Left kidney (tissue), 2 donors: Measurements from ENCODE around the gene EPB41L5. TPM values are rescaled to one million over a fixed set of nuclear protein-coding genes. Genes with fewer than 3 reads are reported as not detected.
"Not testable (repeated sequence)": the region's sequence is repeated elsewhere in the genome, so short reads cannot be mapped to it uniquely, and the experiment has no call there.

ENCODE experiments used
- DNase-seq: peaks from one replicate; pipeline ENCODE4 v3.0.0-alpha.2; 2013
- polyA plus RNA-seq: library from polyadenylated mRNA; unstranded; fragments of 120-200 nt; gene quantifications from one replicate; pipeline ENCODE4 v1.2.1, GENCODE V29; 2013; ENCODE audit not compliant: insufficient read length

Gene EPB41L5
- polyA plus RNA-seq, 1 donor: 106 TPM

- no peak for DNase-seq
Measured at GRCh38 chr2:120094795-120095194, 81.9 kb downstream of the EPB41L5 start.

DNA sequence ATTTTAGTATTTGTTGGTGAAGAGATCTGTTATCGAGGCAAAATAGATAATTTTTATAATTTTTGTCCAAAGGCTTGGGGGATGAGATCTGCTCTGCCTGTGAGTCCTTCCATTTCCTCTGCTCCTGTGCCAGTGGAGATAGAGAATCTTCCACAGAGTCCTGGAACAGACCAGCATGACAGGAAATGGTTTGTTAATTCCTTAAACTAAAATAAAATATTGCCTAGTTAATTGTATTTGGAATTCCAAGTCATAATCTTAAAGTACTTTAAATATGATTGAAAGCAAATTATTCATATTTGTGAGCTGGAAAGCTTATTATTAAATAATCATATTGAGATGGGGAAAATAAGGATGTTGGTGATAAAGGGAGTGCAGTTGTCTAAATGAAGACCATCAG, 87.8 kb downstream of the EPB41L5 start:
- no peak for DNase-seq

- DNase-seq: no peak
Measured at GRCh38 chr2:120103723-120104467, 91.0 kb downstream of the EPB41L5 start.

DNA sequence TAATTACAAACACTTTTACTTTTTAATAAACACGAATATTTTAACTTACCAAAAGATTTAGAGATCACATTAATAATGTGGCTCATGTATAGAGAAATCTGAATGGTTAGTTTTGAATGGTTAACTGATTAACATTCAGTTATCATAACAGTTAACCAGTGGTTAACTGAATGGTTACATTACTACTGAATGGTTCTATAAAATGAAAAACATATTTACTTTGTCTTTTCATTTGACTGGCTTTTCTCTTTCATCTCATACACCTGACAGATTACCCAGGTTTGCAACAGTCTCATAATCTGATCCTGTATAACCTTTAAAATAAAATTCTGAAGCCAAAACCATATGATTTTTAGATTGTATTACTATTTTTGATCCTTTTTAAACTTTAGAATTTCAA, 91.9 kb downstream of the EPB41L5 start:
- no peak for DNase-seq

- no peak for DNase-seq
Measured at GRCh38 chr2:120105360-120105759, 92.5 kb downstream of the EPB41L5 start.

GRCh38 chr2:120108049-120108448, 95.2 kb downstream of the EPB41L5 start:
- DNase-seq: no peak

- DNase-seq: no peak
Measured at GRCh38 chr2:120108749-120109148, 95.9 kb downstream of the EPB41L5 start.

GRCh38 chr2:120109186-120110061, 96.5 kb downstream of the EPB41L5 start:
- no peak for DNase-seq

DNA sequence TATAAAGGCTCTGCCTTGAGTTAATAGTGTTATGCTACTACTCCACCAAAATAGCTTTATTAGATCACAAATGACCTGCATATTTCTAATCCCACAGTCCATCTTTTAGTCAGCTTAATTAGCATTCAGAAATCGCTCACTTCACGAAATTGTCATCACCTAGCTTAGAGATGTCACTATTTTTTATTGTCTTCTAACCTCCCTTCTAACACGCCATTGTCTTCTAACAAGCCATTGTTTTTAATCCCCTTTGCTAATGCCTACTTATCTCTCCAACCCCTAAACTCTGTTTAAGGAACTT, 97.1 kb downstream of the EPB41L5 start:
- DNase-seq: no peak

GRCh38 chr2:120110507-120110906, 97.6 kb downstream of the EPB41L5 start:
- DNase-seq: no peak

GRCh38 chr2:120111193-120111592, 98.3 kb downstream of the EPB41L5 start:
- no peak for DNase-seq

DNA sequence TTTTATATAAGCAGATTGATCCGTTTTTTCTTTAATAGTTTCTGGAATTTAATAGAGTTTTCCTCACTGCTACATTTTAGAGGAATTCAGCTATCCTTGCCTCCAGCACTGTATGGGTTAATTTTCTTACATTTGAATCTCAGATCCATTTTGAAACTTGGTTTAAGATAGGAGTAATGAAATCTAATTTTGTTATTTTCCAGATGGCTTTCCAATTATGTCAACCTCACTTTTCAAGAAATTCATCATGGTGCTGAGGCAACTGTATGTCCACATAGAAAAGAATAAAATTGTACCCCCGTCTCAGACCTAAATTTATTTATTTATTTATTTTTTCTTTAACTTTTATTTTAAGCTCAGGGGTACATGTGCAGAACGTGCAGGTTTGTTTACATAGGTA, 105.1 kb downstream of the EPB41L5 start:
- no peak for DNase-seq

DNA sequence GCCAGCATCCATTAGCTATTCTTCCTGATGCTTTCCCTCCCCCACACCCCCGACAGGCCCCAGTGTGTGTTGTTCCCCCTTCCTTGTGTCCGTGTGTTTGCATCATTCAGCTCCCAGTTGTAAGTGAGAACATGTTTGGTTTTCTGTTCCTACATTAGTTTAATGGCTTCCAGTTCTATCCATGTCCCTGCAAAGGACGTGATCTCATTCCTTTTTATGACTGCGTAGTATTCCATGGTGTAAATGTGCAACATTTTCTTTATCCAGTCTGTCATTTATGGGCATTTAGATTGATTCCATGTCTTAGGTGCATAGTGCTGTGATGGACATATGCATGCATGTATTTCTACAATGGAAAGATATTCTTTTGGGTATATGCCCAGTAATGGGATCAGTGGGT, 105.6 kb downstream of the EPB41L5 start:
- no peak for DNase-seq

GRCh38 chr2:120121337-120121736, 108.5 kb downstream of the EPB41L5 start:
- DNase-seq: not testable (repeated sequence)

DNA sequence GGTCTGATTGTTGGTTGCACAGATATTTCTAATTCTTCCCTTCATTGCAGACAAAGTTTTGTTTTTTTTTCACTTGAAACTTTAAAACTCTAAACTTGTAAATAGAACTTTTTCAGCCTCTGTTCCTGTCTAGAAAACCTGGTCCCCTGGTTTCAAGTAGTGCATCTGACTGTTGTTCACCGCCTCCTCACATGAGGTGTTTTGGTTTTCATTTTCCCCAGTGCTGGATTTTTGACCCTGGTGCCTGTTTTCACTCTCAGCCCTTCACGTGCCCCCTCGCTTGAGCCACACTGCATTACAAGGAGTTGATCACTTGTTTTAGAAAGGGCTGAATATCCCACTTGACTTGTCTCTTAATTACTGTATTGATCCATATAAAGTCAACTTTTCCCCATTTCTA, 110.2 kb downstream of the EPB41L5 start:
- DNase-seq: no peak

- DNase-seq: no peak
Measured at GRCh38 chr2:120125195-120125594, 112.3 kb downstream of the EPB41L5 start.

- no peak for DNase-seq
Measured at GRCh38 chr2:120128216-120128615, 115.3 kb downstream of the EPB41L5 start.

- DNase-seq: no peak
Measured at GRCh38 chr2:120132190-120132589, 119.3 kb downstream of the EPB41L5 start.

DNA sequence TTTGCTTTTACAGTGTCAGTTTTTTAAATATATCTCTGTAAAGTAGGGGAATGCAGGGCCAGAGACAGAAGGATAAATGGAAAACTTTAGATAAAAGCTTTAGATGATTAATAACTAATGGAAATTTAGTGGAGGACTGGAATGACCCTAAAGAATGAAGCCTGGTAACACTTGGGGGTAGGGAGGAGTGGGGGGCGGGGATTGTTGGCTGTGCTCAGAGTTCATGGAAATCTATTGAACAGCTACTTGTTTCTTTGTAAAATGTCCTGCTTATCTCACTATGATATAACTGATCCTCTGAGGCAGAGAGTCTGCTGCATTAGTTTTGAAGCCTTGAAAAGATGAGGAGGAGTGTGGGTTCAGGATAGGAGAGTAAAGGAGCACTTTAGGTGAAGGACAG, 119.8 kb downstream of the EPB41L5 start:
- no peak for DNase-seq

DNA sequence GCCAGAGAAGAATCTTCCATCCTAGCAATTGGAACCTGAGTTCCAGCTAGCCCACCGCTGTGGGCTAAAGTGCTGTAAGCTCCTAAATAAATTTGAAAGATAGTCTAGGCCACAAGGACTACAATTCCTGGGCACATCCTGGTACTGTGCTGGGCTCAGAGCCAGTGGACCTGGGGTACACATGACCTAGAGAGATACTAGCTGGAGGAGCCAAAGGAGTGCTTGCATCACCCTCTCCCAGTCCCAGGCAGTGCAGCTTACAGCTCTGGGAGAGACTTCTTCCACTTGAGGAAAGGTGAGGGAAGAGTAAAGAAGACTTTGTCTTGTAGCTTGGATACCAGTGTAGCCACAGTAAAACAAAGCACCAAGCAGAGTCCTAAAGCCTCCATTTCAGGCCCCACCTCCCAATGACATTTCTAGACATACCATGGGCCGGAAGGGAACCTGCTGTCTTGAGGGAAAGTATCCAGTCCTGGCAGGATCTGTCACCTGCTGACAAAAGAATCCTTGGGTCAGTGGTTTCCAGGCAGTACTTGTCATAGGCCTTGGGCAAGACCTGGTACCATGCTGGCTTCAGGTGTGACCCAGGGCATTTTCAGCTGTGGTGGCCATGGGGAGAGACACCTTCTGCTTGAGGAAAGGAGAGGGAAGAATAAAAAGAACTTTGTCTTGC, 120.8 kb downstream of the EPB41L5 start:
- DNase-seq: no peak

- no peak for DNase-seq
Measured at GRCh38 chr2:120134263-120134662, 121.4 kb downstream of the EPB41L5 start.

DNA sequence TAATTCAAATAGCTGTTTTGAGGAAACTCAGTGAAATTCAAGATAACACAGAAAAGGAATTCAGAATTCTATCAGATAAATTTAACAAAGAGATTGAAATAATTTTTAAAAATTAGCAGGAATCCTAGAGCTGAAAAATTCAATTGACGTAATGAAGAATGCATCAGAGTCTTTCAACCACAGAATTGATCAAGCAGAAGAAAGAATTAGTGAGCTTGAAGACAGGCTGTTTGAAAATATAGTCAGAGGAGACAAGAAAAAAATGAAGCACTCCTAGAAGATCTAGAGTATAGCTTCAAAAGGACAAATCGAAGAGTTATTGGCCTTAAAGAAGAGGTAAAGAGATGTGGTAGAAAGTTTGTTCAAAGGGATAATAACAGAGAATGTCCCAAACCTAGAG, 122.1 kb downstream of the EPB41L5 start:
- DNase-seq: not testable (repeated sequence)

DNA sequence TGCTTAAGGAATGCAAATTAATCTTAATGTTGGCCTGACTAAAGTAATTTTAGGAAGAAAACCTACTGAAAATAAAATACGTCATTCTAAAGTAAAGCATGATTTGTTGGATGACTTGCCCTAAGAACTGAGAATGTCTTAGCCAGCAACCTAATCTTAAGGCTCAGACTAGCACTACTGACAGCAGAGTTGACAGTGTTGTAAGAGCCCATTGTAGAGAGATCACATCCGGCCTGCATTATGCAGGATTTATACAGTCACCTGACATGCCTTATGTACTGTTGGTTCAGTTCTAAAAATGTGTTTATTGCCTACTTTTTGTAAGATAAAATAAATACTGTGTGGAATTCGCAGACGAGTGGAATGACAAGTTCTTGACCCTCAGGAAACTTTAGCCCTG, 128.0 kb downstream of the EPB41L5 start:
- DNase-seq: no peak
